ENCODE results near the gene LHX2. TPM values are rescaled to one million over a fixed set of nuclear protein-coding genes. Genes with fewer than 3 reads are reported as not detected.

Gene LHX2
- polyA plus RNA-seq, 1 experiment, result 0.13 TPM

DNA sequence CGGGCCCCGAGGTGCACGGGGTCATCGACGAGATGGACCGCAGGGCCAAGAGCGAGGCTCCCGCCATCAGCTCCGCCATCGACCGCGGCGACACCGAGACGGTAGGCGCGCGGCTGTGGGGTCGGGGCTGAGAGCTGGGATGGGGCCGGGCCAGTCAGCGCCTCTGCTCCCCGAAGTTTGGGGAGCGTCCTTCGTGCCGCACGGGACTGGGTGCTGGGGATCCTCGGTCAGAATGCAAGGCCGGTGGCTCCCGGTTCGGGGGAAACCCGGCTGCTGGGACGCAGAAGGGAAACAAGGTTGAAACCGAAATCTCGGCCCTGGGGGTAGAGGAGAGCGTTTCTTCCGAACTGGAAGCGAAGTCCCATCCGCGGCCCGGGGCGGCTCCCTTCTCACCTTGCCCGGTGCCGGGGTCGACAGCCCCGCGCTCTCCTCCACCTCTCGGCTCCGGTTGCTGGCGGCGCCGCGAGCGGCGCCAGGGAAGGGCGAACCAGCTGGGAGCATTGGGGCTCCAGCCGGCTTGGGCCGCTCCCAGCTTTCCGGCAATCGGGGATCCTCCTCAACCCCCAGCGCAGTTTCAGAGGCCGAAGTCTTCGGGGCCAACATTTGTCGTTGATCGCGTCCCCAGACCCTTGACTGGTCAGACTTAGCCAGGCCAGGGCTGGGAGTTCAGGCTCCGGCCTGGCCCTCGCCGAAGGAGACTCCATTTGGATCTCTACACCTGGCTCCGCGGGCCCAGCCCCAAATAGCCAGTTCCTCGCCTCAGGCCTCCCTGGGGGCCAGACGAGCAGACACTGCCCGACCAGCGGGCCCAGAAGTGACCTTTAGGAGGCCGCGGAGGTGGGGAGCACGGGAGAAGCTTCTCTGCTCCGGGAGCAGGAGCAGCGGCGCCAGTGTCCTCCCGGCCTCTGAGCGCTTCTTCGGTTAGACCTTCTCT, 1.1 kb downstream of the LHX2 start:
- ChIA-PET POLR2A (no interaction called here), CTCF (interaction anchor here (1.5 kb wide), 1 partner anchor 8 kb away, joined by 3 read pairs; no protein-coding TSS in a partner anchor)
- Histone ChIP-seq H3K36me3 (ENCODE audit: control insufficient read depth, insufficient read depth, low read length) (no peaks in the 10 kb centered on the region), H3K4me3 (ENCODE audit: low read depth, low read length) (no peak overlapping the region), H3K27me3 (ENCODE audit: control insufficient read depth, insufficient read depth, low read length) (peaks cover 58% of the 10 kb centered on the region)
- DNase-seq (ENCODE audit: low read depth), result no peak
- TF ChIP-seq, protein P1, sequence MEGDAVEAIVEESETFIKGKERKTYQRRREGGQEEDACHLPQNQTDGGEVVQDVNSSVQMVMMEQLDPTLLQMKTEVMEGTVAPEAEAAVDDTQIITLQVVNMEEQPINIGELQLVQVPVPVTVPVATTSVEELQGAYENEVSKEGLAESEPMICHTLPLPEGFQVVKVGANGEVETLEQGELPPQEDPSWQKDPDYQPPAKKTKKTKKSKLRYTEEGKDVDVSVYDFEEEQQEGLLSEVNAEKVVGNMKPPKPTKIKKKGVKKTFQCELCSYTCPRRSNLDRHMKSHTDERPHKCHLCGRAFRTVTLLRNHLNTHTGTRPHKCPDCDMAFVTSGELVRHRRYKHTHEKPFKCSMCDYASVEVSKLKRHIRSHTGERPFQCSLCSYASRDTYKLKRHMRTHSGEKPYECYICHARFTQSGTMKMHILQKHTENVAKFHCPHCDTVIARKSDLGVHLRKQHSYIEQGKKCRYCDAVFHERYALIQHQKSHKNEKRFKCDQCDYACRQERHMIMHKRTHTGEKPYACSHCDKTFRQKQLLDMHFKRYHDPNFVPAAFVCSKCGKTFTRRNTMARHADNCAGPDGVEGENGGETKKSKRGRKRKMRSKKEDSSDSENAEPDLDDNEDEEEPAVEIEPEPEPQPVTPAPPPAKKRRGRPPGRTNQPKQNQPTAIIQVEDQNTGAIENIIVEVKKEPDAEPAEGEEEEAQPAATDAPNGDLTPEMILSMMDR (IDR thresholded peaks at IDR 0.05; ENCODE audit: insufficient read depth, low read depth, low read length), result no peak

DNA sequence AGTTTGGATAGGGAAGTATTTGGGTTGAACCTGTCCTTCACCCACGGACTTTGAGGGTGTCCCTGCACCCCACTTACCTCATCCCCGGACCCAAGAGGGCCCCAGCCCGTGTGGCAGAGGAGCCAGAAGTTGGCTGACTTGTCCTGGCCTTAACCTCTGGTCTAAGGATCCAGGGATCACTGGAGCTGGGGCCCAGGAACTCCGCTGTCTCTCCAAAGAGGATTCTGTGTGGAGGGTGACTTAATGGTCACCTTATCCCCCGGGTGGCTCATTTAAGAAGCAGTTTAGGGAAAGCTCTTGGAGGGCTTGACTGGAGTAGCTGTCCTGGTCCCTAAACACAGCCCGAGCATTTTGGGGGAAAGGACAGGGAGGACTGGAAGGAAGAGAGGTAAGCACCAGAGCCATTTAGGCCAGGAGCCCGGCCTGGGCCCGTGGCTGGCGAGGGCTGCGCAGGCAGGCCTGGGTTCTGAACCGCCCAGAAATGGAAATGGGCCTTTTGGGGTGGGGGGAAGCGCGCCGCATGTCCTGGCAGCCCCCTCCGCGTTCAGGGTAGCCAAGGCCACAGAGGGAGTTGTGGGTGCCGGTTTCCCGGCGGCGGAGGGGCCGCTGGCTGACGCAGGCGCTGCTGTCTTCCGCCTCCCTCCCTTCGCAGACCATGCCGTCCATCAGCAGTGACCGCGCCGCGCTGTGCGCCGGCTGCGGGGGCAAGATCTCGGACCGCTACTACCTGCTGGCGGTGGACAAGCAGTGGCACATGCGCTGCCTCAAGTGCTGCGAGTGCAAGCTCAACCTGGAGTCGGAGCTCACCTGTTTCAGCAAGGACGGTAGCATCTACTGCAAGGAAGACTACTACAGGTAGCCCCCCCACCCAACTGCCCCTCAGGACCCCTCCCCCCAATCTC, 2.0 kb downstream of the LHX2 start:
- DNase-seq (ENCODE audit: low read depth), result no peak
- ChIA-PET CTCF (interaction anchor here (1.5 kb wide), 1 partner anchor 8 kb away, joined by 3 read pairs; no protein-coding TSS in a partner anchor), POLR2A (no interaction called here)
- TF ChIP-seq, protein P1 (IDR thresholded peaks at IDR 0.05; ENCODE audit: insufficient read depth, low read depth, low read length), result no peak
- no peak overlapping the region for H3K4me3 ChIP-seq (ENCODE audit: low read depth, low read length)
- H3K27me3 ChIP-seq (ENCODE audit: control insufficient read depth, insufficient read depth, low read length), result peaks cover 57% of the 10 kb centered on the region
- H3K36me3 ChIP-seq (ENCODE audit: control insufficient read depth, insufficient read depth, low read length), result no peaks in the 10 kb centered on the region

DNA sequence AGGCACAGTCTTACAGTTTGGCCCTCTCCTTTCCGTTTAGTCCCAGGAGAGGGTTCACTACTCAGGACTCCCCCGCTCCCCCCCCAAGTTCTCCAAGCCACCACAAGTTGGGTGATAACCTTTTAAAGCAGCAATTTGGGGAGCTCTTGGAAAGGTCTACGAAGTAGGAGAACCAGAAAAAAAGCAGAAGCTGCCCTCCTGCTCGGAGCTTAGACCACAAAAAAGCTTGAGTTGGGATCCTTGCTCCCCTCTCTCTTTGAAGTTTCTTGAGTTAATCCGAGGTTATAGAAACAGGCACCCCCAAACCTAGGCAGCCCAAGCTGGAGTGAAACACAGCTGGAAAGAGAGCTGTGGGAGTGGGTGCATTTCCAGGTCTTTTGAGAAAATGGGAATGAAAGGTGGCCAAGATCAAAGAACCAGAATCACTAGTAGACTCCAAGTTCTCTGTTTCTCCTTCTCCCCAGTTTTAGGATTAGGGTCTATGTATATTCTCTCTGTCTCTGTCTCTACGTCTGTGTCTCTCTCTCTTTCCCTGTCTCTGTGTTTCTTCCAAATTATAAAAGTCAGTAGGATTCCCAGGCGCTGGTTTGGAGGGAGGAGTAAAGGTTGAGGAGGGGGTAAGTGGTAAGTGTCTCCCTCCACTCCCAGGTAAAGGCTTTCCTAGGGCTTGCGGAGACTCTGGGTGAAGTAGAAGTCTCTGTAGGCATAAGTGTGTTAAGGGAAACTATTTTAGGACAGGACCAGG, 2.8 kb downstream of the LHX2 start:
- H3K27me3 ChIP-seq (ENCODE audit: control insufficient read depth, insufficient read depth, low read length), result peaks cover 55% of the 10 kb centered on the region
- TF ChIP-seq, protein P1 (IDR thresholded peaks at IDR 0.05; ENCODE audit: insufficient read depth, low read depth, low read length), result no peak
- CTCF ChIA-PET, result interaction anchor here (1.5 kb wide), 1 partner anchor 9 kb away, joined by 3 read pairs; no protein-coding TSS in a partner anchor
- no peaks in the 10 kb centered on the region for H3K36me3 ChIP-seq (ENCODE audit: control insufficient read depth, insufficient read depth, low read length)
- DNase-seq (ENCODE audit: low read depth), result no peak
- POLR2A ChIA-PET, result no interaction called here
- H3K4me3 ChIP-seq (ENCODE audit: low read depth, low read length), result no peak overlapping the region

DNA sequence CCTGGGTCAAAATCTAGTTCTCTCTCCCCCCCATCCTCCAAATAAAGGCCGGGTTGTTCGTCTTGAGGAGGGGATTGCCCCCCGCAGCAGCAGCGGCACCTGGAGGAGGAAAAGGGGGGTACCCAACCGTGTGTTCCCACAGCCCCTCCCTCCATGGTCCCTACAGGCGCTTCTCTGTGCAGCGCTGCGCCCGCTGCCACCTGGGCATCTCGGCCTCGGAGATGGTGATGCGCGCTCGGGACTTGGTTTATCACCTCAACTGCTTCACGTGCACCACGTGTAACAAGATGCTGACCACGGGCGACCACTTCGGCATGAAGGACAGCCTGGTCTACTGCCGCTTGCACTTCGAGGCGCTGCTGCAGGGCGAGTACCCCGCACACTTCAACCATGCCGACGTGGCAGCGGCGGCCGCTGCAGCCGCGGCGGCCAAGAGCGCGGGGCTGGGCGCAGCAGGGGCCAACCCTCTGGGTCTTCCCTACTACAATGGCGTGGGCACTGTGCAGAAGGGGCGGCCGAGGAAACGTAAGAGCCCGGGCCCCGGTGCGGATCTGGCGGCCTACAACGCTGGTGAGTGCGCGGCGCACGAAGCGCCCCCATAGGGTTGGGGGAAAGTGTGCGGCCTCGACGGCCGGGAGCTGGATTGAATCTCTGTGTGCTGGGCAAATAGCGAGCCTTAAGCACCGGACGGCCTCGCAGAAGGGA, 3.5 kb downstream of the LHX2 start:
- Histone ChIP-seq H3K4me3 (ENCODE audit: low read depth, low read length) (no peak overlapping the region), H3K27me3 (ENCODE audit: control insufficient read depth, insufficient read depth, low read length) (peaks cover 55% of the 10 kb centered on the region), H3K36me3 (ENCODE audit: control insufficient read depth, insufficient read depth, low read length) (no peaks in the 10 kb centered on the region)
- TF ChIP-seq, protein P1 (IDR thresholded peaks at IDR 0.05; ENCODE audit: insufficient read depth, low read depth, low read length), result no peak
- no peak for DNase-seq (ENCODE audit: low read depth)
- ChIA-PET POLR2A (no interaction called here), CTCF (no interaction called here)
